Measurements from ENCODE around the gene TMPRSS13. TPM values are rescaled to one million over a fixed set of nuclear protein-coding genes. Genes with fewer than 3 reads are reported as not detected.

Gene TMPRSS13
- total and polyA plus RNA-seq, 2 of the 13 experiments (the other 11 are each of a cell fraction or from before 2014, with no cell fraction given) = not detected

DNA sequence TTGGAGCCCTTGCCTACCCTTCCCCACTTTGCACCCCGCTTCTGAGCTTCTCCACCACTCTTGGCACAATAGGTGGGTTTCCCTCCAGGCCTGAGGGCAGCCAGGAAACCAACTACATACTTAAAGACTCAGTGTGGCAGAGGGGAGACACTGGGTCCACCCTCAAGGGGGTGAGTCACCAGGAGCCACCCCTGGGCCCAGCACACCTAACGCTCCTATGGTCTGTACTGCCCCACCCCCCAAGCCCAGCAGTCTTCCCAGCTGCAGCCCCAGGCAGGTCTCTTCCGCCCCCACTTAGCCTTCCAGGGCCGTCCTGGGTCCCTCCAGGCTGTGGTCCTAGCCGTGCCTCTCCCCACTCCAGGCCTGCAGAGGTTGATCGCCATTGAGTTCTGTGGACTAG, 3.2 kb upstream of the TMPRSS13 start:
- in situ Hi-C loops (cut with HindIII; ENCODE audit: extremely low pct_ligation_motif_present, low pct_unique_long_range_greater_than_20kb) = loop anchor here (25.0 kb wide), 1 partner anchor 495 kb away; no protein-coding TSS in a partner anchor
- no peaks in the 10 kb centered on the region for H3K79me2 ChIP-seq (ENCODE audit: insufficient read depth, low read length)
- H3K9ac ChIP-seq (ENCODE audit: insufficient read depth, low read depth, low read length) = no peak overlapping the region
- no peak overlapping the region for H3K4me3 ChIP-seq (replicated peaks in 1 of 3; ENCODE audit: insufficient read depth in 1 of 3, low read depth in 2 of 3, low read length in 3 of 3)
- 0% methylated on average over 1 of the region's 6 CpGs for WGBS (ENCODE audit: low lambda C conversion rate)
- TF ChIP-seq SRF (IDR thresholded peaks at IDR 0.05; ENCODE audit: low read depth, low read length) = no peak
- no peak for TF ChIP-seq REXO4 (CRISPR knock-in tag; IDR thresholded peaks at IDR 0.05; ENCODE audit: borderline replicate concordance)
- no peak for TF ChIP-seq ZNF660 (CRISPR knock-in tag; IDR thresholded peaks at IDR 0.05; ENCODE audit: borderline replicate concordance, low read depth)
- H2AFZ ChIP-seq (ENCODE audit: low read length) = no peak overlapping the region
- peaks cover 4 to 60% of the 10 kb centered on the region in 2 experiments; a peak in 3 of 5 replicates for H3K27me3 ChIP-seq (ENCODE audit: control insufficient read depth in 1 of 2, insufficient read depth in 2 of 2, low read length in 2 of 2)
- intact Hi-C loops (cut with micrococcal nuclease; ENCODE audit: unreplicated experiment) = no loop called here
- FAIRE-seq (no peak), DNase-seq (ENCODE audit: low spot score) (no peak), ATAC-seq (no peak)
- no peaks in the 10 kb centered on the region for H3K36me3 ChIP-seq (replicated peaks in 1 of 2; ENCODE audit: control insufficient read depth in 1 of 2, insufficient read depth in 2 of 2, low read length in 2 of 2)
- POLR2A ChIA-PET = no interaction called here
- no peaks in the 10 kb centered on the region for H4K20me1 ChIP-seq (ENCODE audit: insufficient read depth, low read length)
- no peaks in the 10 kb centered on the region for H3K4me1 ChIP-seq (ENCODE audit: insufficient read depth, low read length)
- H3K9me3 ChIP-seq (ENCODE audit: low read length) = no peaks in the 10 kb centered on the region
- H3K27ac ChIP-seq (ENCODE audit: extremely low read length, insufficient read depth, low read length) = no peak overlapping the region
- no peak overlapping the region for H3K4me2 ChIP-seq (ENCODE audit: low read depth, low read length)
- no TSS peak for BruUV-seq (replicated peaks)
- CTCF ChIA-PET (ENCODE audit: low intra/inter-chr PET ratio, low total read pairs) = no interaction called here

DNA sequence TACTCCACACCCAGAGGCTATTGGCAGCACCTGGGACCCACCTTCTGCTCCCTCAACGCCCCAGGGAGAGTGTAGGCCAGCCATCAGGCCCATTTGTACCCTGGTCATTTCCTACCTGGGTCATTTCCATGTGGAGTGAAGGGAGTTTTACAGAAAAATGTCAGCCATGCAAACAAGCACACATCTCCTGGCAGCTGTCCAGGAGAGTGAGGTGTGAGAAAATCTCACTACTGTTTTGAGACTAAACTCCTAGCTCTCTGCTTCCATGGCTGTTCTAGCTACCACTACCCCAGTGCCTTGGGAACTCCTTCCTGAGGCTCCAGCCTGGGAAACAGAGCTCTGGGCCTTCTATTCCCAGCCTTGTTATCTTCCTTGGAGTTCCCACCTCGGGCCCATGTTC, 2.8 kb upstream of the TMPRSS13 start:
- DNase-seq (ENCODE audit: low spot score) (no peak), FAIRE-seq (no peak), ATAC-seq (no peak)
- Histone ChIP-seq H3K27me3 (ENCODE audit: control insufficient read depth in 1 of 2, insufficient read depth in 2 of 2, low read length in 2 of 2) (peaks cover 4 to 63% of the 10 kb centered on the region in 2 experiments; a peak in 3 of 5 replicates), H3K27ac (ENCODE audit: extremely low read length, insufficient read depth, low read length) (no peak overlapping the region), H3K9ac (ENCODE audit: insufficient read depth, low read depth, low read length) (no peak overlapping the region), H3K36me3 (replicated peaks in 1 of 2; ENCODE audit: control insufficient read depth in 1 of 2, insufficient read depth in 2 of 2, low read length in 2 of 2) (no peaks in the 10 kb centered on the region), H3K4me3 (replicated peaks in 1 of 3; ENCODE audit: insufficient read depth in 1 of 3, low read depth in 2 of 3, low read length in 3 of 3) (no peak overlapping the region), H3K4me1 (ENCODE audit: insufficient read depth, low read length) (no peaks in the 10 kb centered on the region), H3K4me2 (ENCODE audit: low read depth, low read length) (no peak overlapping the region), H3K9me3 (ENCODE audit: low read length) (no peaks in the 10 kb centered on the region), H2AFZ (ENCODE audit: low read length) (no peak overlapping the region), H4K20me1 (ENCODE audit: insufficient read depth, low read length) (no peaks in the 10 kb centered on the region), H3K79me2 (ENCODE audit: insufficient read depth, low read length) (no peaks in the 10 kb centered on the region)
- CTCF ChIA-PET (ENCODE audit: low intra/inter-chr PET ratio, low total read pairs) = no interaction called here
- no TSS peak for BruUV-seq (replicated peaks)
- in situ Hi-C loops (cut with HindIII; ENCODE audit: extremely low pct_ligation_motif_present, low pct_unique_long_range_greater_than_20kb) (loop anchor here (25.0 kb wide), 1 partner anchor 495 kb away; no protein-coding TSS in a partner anchor), intact Hi-C loops (cut with micrococcal nuclease; ENCODE audit: unreplicated experiment) (no loop called here)
- POLR2A ChIA-PET = no interaction called here
- WGBS (ENCODE audit: low lambda C conversion rate) = 0% methylated on average over 1 of the region's 2 CpGs
- TF ChIP-seq, protein P1, sequence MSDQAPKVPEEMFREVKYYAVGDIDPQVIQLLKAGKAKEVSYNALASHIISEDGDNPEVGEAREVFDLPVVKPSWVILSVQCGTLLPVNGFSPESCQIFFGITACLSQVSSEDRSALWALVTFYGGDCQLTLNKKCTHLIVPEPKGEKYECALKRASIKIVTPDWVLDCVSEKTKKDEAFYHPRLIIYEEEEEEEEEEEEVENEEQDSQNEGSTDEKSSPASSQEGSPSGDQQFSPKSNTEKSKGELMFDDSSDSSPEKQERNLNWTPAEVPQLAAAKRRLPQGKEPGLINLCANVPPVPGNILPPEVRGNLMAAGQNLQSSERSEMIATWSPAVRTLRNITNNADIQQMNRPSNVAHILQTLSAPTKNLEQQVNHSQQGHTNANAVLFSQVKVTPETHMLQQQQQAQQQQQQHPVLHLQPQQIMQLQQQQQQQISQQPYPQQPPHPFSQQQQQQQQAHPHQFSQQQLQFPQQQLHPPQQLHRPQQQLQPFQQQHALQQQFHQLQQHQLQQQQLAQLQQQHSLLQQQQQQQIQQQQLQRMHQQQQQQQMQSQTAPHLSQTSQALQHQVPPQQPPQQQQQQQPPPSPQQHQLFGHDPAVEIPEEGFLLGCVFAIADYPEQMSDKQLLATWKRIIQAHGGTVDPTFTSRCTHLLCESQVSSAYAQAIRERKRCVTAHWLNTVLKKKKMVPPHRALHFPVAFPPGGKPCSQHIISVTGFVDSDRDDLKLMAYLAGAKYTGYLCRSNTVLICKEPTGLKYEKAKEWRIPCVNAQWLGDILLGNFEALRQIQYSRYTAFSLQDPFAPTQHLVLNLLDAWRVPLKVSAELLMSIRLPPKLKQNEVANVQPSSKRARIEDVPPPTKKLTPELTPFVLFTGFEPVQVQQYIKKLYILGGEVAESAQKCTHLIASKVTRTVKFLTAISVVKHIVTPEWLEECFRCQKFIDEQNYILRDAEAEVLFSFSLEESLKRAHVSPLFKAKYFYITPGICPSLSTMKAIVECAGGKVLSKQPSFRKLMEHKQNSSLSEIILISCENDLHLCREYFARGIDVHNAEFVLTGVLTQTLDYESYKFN (CRISPR knock-in tag; conservative IDR thresholded peaks at IDR 0.05) = no peak
- TF ChIP-seq HIVEP1 (CRISPR knock-in tag; IDR thresholded peaks at IDR 0.05) (no peak), SAP130 (CRISPR knock-in tag; IDR thresholded peaks at IDR 0.05; ENCODE audit: low read depth) (no peak), FOSL1 (CRISPR knock-in tag; IDR thresholded peaks at IDR 0.05; ENCODE audit: borderline replicate concordance) (no peak), ZNF777 (CRISPR knock-in tag; IDR thresholded peaks at IDR 0.05) (no peak), EZH2 (conservative IDR thresholded peaks at IDR 0.05; ENCODE audit: low read depth, low read length) (no peak), FOXK1 (CRISPR knock-in tag; IDR thresholded peaks at IDR 0.05; ENCODE audit: borderline replicate concordance, low read depth) (no peak), DNMT1 (CRISPR knock-in tag; IDR thresholded peaks at IDR 0.05) (no peak), ZNF33B (CRISPR knock-in tag; IDR thresholded peaks at IDR 0.05) (no peak)
- TF ChIP-seq, protein P2, sequence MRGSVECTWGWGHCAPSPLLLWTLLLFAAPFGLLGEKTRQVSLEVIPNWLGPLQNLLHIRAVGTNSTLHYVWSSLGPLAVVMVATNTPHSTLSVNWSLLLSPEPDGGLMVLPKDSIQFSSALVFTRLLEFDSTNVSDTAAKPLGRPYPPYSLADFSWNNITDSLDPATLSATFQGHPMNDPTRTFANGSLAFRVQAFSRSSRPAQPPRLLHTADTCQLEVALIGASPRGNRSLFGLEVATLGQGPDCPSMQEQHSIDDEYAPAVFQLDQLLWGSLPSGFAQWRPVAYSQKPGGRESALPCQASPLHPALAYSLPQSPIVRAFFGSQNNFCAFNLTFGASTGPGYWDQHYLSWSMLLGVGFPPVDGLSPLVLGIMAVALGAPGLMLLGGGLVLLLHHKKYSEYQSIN (CRISPR knock-in tag; IDR thresholded peaks at IDR 0.05; ENCODE audit: borderline replicate concordance) = no peak

Measured in HepG2 (cell line).